GM19395 (cell line): ENCODE results near the gene MRI1.
"Not testable (repeated sequence)": the region's sequence is repeated elsewhere in the genome, so short reads cannot be mapped to it uniquely, and the experiment has no call there.

Experiments used
- ATAC-seq: cut with Tn5 transposase; IDR thresholded peaks from one replicate; pipeline ENCODE4 v1.9.1; 2021; ENCODE audit warnings: mild to moderate bottlenecking, moderate library complexity; ENCODE audit not compliant: unreplicated experiment

The MRI1 gene

GRCh38 chr19:13764101-13764807 lies at the start of gene MRI1:
MRI1 (plus strand) TSS chr19:13764522; CDS start chr19:13764589, 67 bp downstream.
- ATAC-seq: no peak

- no peak for ATAC-seq
These were observed 47.1 kb upstream of the MRI1 start for GRCh38 chr19:13717194-13717643.

GRCh38 chr19:13718733-13719132 lies 45.6 kb upstream of the MRI1 start:
- no peak for ATAC-seq

- no peak for ATAC-seq
These were observed 42.2 kb upstream of the MRI1 start for GRCh38 chr19:13722146-13722545.

- ATAC-seq: no peak
These were observed 41.1 kb upstream of the MRI1 start for GRCh38 chr19:13723206-13723605.

- no peak for ATAC-seq
These were observed 38.0 kb upstream of the MRI1 start for GRCh38 chr19:13726323-13726722.

- ATAC-seq: no peak
These were observed 36.5 kb upstream of the MRI1 start for GRCh38 chr19:13727798-13728197.

GRCh38 chr19:13729859-13730258 lies 34.5 kb upstream of the MRI1 start:
- no peak for ATAC-seq

- ATAC-seq: peak; percentile 91
These were observed 33.0 kb upstream of the MRI1 start for GRCh38 chr19:13731147-13731964.

GRCh38 chr19:13732337-13732736 lies 32.0 kb upstream of the MRI1 start:
- no peak for ATAC-seq

- ATAC-seq: no peak
These were observed 29.6 kb upstream of the MRI1 start for GRCh38 chr19:13734751-13735150.

- no peak for ATAC-seq
These were observed 26.2 kb upstream of the MRI1 start for GRCh38 chr19:13738073-13738472.

- no peak for ATAC-seq
These were observed 22.4 kb upstream of the MRI1 start for GRCh38 chr19:13741893-13742292.

- ATAC-seq: no peak
These were observed 21.6 kb upstream of the MRI1 start for GRCh38 chr19:13742756-13743155.

- ATAC-seq: no peak
These were observed 20.1 kb upstream of the MRI1 start for GRCh38 chr19:13744174-13744573.

GRCh38 chr19:13747098-13747453 lies 17.2 kb upstream of the MRI1 start:
- no peak for ATAC-seq

- no peak for ATAC-seq
These were observed 16.0 kb upstream of the MRI1 start for GRCh38 chr19:13748169-13748828.

GRCh38 chr19:13751436-13751835 lies 12.9 kb upstream of the MRI1 start:
- ATAC-seq: no peak

- not testable (repeated sequence) for ATAC-seq
These were observed 10.7 kb upstream of the MRI1 start for GRCh38 chr19:13753622-13754021.

GRCh38 chr19:13756210-13756609 lies 8.1 kb upstream of the MRI1 start:
- ATAC-seq: no peak
